GM12891 (cell line): ENCODE results near the gene PPP2R3C.

Source experiments
- PAX5 ChIP-seq: IDR thresholded peaks from 2 replicates; pipeline ENCODE4 v1.6.1; 2011; ENCODE audit warnings: low read length, moderate library complexity, mild to moderate bottlenecking; ENCODE audit not compliant: insufficient read depth, severe bottlenecking
- POLR2A ChIP-seq: IDR thresholded peaks from 2 replicates; pipeline ENCODE4 v1.6.1; 2011; ENCODE audit warnings: low read depth, low read length, control low read depth
- POLR2AphosphoS5 ChIP-seq: IDR thresholded peaks from 2 replicates; pipeline ENCODE4 v1.6.1; 2011; ENCODE audit warnings: low read depth, low read length, control low read depth
- POU2F2 ChIP-seq: IDR thresholded peaks from 2 replicates; pipeline ENCODE4 v1.6.1; 2011; ENCODE audit warnings: low read depth, mild to moderate bottlenecking, control low read depth, low read length, moderate library complexity
- SPI1 ChIP-seq: IDR thresholded peaks from 2 replicates; pipeline ENCODE4 v1.6.1; 2011; ENCODE audit warnings: low read depth, low read length, control low read depth
- TAF1 ChIP-seq: IDR thresholded peaks from 2 replicates; pipeline ENCODE4 v1.6.1; 2011; ENCODE audit warnings: low read depth, low read length, control low read depth

DNA sequence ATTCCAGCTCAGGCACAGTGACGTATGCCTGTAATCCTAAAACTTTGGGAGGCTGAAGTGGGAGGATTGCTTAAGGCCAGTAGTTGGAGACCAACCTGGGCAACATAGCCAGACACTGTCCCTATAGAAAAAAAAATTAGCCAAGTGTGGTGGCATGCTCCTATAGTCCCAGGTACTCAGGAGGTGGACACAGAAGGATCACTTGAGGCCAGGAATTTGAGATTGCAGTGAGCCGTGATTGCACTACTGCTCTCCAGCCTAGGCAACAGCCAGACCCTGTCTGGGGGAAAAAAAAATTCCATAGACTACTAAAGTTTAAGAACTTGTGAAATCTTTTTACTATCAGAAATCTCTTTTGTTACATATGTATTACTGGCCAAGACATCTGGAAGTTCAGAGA, 69.2 kb downstream of the PPP2R3C start:
- TF ChIP-seq POLR2A = no peak
- TF ChIP-seq SPI1 = no peak
- no peak for TF ChIP-seq TAF1
- TF ChIP-seq POU2F2 = no peak
- no peak for TF ChIP-seq POLR2AphosphoS5
- TF ChIP-seq PAX5 = no peak
